Sigmoid colon (tissue), 4 donors: Measurements from ENCODE around the gene SH2B3.
A peak's percentile ranks its signal among the peaks of the same experiment; 100 is the strongest.

Experiments used
- POLR2A ChIP-seq, 2 donors: fragments of 450-650 bp; IDR thresholded peaks; one replicate each; pipeline ENCODE4 v1.6.1; 2016; ENCODE audit warnings: antibody characterized with exemption in 2 of 2, mild to moderate bottlenecking in 2 of 2, moderate library complexity in 2 of 2
- POLR2AphosphoS5 ChIP-seq, 4 donors: sonication (generic); formaldehyde crosslinking; IDR thresholded peaks; one replicate each; pipeline ENCODE4 v1.6.1; 2017; ENCODE audit warnings: antibody characterized with exemption in 4 of 4
- TF ChIP-seq, protein P1 (sequence below), 4 experiments: fragments of 450-650 bp in 3 of 4; fragments of 200-600 bp in 1 of 4; IDR thresholded peaks; one replicate each; pipeline ENCODE4 v1.5.1; 2016 to 2019; ENCODE audit warnings: antibody characterized with exemption in 4 of 4, mild to moderate bottlenecking in 3 of 4, moderate library complexity in 2 of 4

- TF ChIP-seq, protein P1, sequence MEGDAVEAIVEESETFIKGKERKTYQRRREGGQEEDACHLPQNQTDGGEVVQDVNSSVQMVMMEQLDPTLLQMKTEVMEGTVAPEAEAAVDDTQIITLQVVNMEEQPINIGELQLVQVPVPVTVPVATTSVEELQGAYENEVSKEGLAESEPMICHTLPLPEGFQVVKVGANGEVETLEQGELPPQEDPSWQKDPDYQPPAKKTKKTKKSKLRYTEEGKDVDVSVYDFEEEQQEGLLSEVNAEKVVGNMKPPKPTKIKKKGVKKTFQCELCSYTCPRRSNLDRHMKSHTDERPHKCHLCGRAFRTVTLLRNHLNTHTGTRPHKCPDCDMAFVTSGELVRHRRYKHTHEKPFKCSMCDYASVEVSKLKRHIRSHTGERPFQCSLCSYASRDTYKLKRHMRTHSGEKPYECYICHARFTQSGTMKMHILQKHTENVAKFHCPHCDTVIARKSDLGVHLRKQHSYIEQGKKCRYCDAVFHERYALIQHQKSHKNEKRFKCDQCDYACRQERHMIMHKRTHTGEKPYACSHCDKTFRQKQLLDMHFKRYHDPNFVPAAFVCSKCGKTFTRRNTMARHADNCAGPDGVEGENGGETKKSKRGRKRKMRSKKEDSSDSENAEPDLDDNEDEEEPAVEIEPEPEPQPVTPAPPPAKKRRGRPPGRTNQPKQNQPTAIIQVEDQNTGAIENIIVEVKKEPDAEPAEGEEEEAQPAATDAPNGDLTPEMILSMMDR (IDR thresholded peaks at IDR 0.05) = no peak
- TF ChIP-seq POLR2A (IDR thresholded peaks at IDR 0.05) (no peak), POLR2AphosphoS5 (IDR thresholded peaks at IDR 0.05) (peak in 3 of 4 donors; percentile 18 to 43 (median 33))
Measured at GRCh38 chr12:111406474-111407376, 1.0 kb downstream of the SH2B3 start.
